Measurements from ENCODE around the gene CEP112. TPM values are rescaled to one million over a fixed set of nuclear protein-coding genes. Genes with fewer than 3 reads are reported as not detected.

CEP112 gene
- total and polyA plus RNA-seq, 2 of the 13 experiments (the other 11 are each of a cell fraction or from before 2014, with no cell fraction given), result 1.2 to 3.4 TPM

DNA sequence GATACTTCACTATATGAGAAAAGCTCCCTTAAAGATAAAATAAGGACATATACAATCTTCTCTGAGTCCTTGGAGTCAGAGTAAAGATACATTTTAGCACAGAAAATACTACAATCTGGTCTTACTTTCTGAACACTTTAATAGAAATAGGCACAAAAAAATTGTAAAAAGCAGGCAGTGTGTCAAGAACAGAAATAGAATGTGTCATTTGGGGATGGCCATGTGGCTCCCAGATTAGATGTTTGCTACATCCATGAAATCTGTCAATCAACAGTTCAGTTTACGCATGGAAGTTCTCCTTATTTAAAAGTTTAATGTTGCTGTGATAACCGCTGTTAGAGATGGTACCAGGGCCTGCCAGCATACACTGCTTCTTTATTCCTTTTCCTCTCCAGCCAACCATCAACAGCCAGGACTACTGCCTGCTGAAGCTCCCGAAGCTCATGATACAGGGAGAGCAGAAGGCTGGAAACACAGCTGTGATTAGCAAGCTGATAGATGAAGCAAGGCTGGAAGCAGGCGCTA, 278.5 kb downstream of the CEP112 start:
- ChIA-PET CTCF (ENCODE audit: low intra/inter-chr PET ratio, low total read pairs) (no interaction called here), POLR2A (no interaction called here)
- Histone ChIP-seq H3K9ac (ENCODE audit: insufficient read depth, low read depth, low read length) (no peak overlapping the region), H3K36me3 (replicated peaks in 1 of 2; ENCODE audit: control insufficient read depth in 1 of 2, insufficient read depth in 2 of 2, low read length in 2 of 2) (no peaks in the 10 kb centered on the region), H3K27ac (ENCODE audit: extremely low read length, insufficient read depth, low read length) (no peak overlapping the region), H3K4me2 (ENCODE audit: low read depth, low read length) (no peak overlapping the region), H3K4me3 (replicated peaks in 1 of 3; ENCODE audit: insufficient read depth in 1 of 3, low read depth in 2 of 3, low read length in 3 of 3) (no peak overlapping the region), H3K79me2 (ENCODE audit: insufficient read depth, low read length) (no peaks in the 10 kb centered on the region), H3K9me3 (ENCODE audit: low read length) (peaks cover 9% of the 10 kb centered on the region; the same call in 1 of the 2 replicates), H3K27me3 (ENCODE audit: control insufficient read depth in 1 of 2, insufficient read depth in 2 of 2, low read length in 2 of 2) (no peaks in the 10 kb centered on the region), H3K4me1 (ENCODE audit: insufficient read depth, low read length) (peaks cover 21% of the 10 kb centered on the region), H2AFZ (ENCODE audit: low read length) (no peak overlapping the region), H4K20me1 (ENCODE audit: insufficient read depth, low read length) (no peaks in the 10 kb centered on the region)
- WGBS (ENCODE audit: low lambda C conversion rate), result 55% methylated on average over 4 of the region's 4 CpGs
- no peak for DNase-seq (ENCODE audit: low spot score)
- intact Hi-C loops (cut with micrococcal nuclease; ENCODE audit: unreplicated experiment), result no loop called here
- FAIRE-seq, result no peak
- BruUV-seq (replicated peaks), result no TSS peak
- TF ChIP-seq KDM5A (IDR thresholded peaks at IDR 0.05; ENCODE audit: borderline replicate concordance, low read length) (no peak), ARNTL (CRISPR knock-in tag; IDR thresholded peaks at IDR 0.05) (no peak), MIER3 (CRISPR knock-in tag; IDR thresholded peaks at IDR 0.05; ENCODE audit: borderline replicate concordance) (no peak), TEAD3 (CRISPR knock-in tag; optimal IDR thresholded peaks at IDR 0.05; ENCODE audit: borderline replicate concordance) (no peak), SALL2 (CRISPR knock-in tag; IDR thresholded peaks at IDR 0.05) (no peak), ZBTB20 (CRISPR knock-in tag; IDR thresholded peaks at IDR 0.05; ENCODE audit: borderline replicate concordance, low read depth) (no peak), KLF11 (CRISPR knock-in tag; IDR thresholded peaks at IDR 0.05) (no peak), ZKSCAN5 (CRISPR knock-in tag; IDR thresholded peaks at IDR 0.05) (no peak), ARNT (IDR thresholded peaks at IDR 0.05) (no peak), DNMT3B (CRISPR knock-in tag; conservative IDR thresholded peaks at IDR 0.05) (no peak), NRL (CRISPR knock-in tag; IDR thresholded peaks at IDR 0.05; ENCODE audit: borderline replicate concordance) (no peak), SP140L (CRISPR knock-in tag; IDR thresholded peaks at IDR 0.05; ENCODE audit: borderline replicate concordance) (no peak)
- TF ChIP-seq, protein P1, sequence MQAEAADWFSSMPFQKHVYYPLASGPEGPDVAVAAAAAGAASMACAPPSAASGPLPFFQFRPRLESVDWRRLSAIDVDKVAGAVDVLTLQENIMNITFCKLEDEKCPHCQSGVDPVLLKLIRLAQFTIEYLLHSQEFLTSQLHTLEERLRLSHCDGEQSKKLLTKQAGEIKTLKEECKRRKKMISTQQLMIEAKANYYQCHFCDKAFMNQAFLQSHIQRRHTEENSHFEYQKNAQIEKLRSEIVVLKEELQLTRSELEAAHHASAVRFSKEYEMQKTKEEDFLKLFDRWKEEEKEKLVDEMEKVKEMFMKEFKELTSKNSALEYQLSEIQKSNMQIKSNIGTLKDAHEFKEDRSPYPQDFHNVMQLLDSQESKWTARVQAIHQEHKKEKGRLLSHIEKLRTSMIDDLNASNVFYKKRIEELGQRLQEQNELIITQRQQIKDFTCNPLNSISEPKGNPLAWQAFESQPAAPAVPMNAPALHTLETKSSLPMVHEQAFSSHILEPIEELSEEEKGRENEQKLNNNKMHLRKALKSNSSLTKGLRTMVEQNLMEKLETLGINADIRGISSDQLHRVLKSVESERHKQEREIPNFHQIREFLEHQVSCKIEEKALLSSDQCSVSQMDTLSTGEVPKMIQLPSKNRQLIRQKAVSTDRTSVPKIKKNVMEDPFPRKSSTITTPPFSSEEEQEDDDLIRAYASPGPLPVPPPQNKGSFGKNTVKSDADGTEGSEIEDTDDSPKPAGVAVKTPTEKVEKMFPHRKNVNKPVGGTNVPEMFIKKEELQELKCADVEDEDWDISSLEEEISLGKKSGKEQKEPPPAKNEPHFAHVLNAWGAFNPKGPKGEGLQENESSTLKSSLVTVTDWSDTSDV (CRISPR knock-in tag; IDR thresholded peaks at IDR 0.05), result no peak
- no peak for ATAC-seq
- in situ Hi-C loops (cut with HindIII; ENCODE audit: extremely low pct_ligation_motif_present, low pct_unique_long_range_greater_than_20kb), result no loop called here

Data from HepG2 (cell line).